ENCODE results near the gene CFAP221.
"Not testable (repeated sequence)": the region's sequence is repeated elsewhere in the genome, so short reads cannot be mapped to it uniquely, and the experiment has no call there.

The CFAP221 gene

DNA sequence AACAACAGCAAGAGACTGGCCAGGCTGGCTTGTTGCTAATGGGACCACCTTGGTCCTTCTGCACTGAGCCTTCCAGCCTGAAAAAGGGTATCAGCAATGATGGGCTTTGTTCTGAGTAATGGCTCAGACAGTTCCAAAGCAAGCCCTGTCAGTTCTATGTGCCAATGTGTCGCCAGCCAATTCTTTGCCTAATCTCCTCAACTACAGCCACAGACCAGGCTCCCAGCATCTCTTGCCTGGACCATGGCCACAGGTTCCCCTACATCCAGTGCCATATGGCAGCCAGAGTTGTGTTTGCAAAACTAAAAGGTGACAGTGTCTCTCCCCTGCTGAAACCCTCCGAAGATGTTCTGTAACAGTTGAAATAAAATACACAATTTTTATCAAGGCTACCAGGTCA lies 73.2 kb downstream of the CFAP221 start:
- Mint-ChIP-seq H3K36me3 (ENCODE audit: low read depth) (no peaks in the 10 kb centered on the region), H3K4me1 (ENCODE audit: low read depth) (no peaks in the 10 kb centered on the region), H3K27ac (no peak overlapping the region), H3K4me3 (no peak overlapping the region), H3K27me3 (peaks cover 1% of the 10 kb centered on the region), H3K9me3 (peaks cover 26% of the 10 kb centered on the region)
- intact Hi-C loops (cut with micrococcal nuclease): no loop called here

DNA sequence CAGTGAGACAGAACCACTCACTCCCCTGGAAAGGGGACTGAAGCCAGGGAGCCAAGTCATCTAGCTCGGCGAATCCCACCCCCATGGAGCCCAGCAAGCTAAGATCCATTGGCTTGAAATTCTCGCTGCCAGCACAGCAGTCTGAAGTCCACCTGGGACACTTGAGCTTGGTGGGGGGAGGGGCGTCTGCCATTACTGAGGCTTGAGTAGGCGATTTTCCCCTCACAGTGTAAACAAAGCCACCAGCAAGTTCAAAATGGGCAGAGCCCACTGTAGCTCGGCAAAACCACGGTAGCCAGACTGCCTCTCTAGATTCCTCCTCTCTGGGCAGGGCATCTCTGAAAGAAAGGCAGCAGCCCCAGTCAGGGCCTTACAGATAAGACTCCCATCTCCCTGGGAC lies 74.5 kb downstream of the CFAP221 start:
- H3K27ac Mint-ChIP-seq; H3K36me3 Mint-ChIP-seq (ENCODE audit: low read depth); H3K4me1 Mint-ChIP-seq (ENCODE audit: low read depth); H3K27me3 Mint-ChIP-seq; intact Hi-C loops (cut with micrococcal nuclease); H3K4me3 Mint-ChIP-seq: not testable (repeated sequence)
- H3K9me3 Mint-ChIP-seq: peaks cover 17% of the 10 kb centered on the region

DNA sequence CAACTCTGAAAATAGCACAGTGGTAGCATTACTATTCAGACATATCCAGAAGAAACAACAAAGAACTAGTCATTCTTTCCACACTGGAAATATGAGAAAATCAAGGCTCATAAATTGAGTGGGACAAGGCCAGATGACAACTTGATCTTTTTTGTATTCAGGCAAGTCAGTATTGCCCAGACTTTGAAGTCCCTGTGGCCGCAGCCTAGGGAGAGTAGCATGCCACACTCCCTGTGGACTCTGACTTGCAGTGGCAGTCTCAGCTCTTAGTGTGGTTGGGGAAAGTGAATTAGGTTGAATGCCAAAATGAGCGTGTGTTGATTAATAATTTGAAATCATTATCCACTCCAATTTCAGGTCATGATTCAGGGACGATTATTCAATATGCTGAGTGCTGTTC lies 81.0 kb downstream of the CFAP221 start:
- intact Hi-C loops (cut with micrococcal nuclease): no loop called here
- Mint-ChIP-seq H3K4me3 (no peak overlapping the region), H3K27ac (no peak overlapping the region), H3K36me3 (ENCODE audit: low read depth) (no peaks in the 10 kb centered on the region), H3K27me3 (no peaks in the 10 kb centered on the region), H3K9me3 (no peaks in the 10 kb centered on the region), H3K4me1 (ENCODE audit: low read depth) (no peaks in the 10 kb centered on the region)

DNA sequence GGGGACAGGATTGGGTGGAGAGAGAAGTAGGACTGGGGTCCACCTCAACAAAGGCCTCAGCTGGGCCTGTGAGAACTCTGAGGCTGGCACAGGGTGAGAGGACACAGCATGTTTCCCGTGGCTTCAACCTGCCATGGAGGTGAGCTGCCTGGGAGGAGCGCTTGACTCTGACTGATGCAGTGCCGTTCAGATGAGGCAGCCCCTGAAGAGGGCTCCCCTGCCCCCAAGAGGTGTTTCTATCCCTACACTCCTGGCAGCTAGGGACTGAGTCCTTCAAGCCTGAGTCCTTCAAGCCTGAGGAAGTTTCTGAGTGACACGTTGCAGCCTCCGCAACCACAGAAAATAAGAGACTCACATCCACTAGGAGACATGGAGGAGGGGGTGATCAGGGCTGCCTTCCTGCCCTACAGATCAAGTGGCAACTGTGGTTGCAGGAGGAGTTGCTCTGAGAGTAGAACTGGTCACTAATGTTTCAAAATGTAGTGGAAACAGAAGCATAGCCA lies 85.1 kb downstream of the CFAP221 start:
- Mint-ChIP-seq H3K4me1 (ENCODE audit: low read depth) (no peaks in the 10 kb centered on the region), H3K27ac (no peak overlapping the region), H3K4me3 (no peak overlapping the region), H3K36me3 (ENCODE audit: low read depth) (no peaks in the 10 kb centered on the region), H3K9me3 (no peaks in the 10 kb centered on the region), H3K27me3 (peaks cover 2% of the 10 kb centered on the region)
- intact Hi-C loops (cut with micrococcal nuclease): no loop called here

DNA sequence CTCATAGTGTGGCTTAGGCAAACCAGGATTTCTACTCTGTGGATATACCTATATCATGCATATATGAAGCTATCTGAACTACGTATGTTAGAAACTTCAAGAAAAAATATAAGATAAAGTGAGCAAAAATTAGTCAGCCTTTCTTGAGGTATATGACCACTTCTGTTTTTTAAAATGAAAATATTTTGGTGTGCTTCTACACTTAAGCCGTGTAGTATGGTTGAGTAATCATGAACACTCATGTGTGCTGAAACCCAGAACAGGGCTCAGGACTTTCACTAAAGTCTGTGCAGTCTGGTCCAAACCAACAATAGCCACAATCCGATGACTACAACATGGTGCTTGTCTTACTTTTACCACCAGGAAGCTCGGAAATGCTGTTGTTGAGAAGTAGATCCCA lies 85.9 kb downstream of the CFAP221 start:
- Mint-ChIP-seq H3K36me3 (ENCODE audit: low read depth) (no peaks in the 10 kb centered on the region), H3K4me1 (ENCODE audit: low read depth) (no peaks in the 10 kb centered on the region), H3K9me3 (no peaks in the 10 kb centered on the region), H3K27ac (no peak overlapping the region), H3K4me3 (no peak overlapping the region), H3K27me3 (peaks cover 2% of the 10 kb centered on the region)
- intact Hi-C loops (cut with micrococcal nuclease): no loop called here

DNA sequence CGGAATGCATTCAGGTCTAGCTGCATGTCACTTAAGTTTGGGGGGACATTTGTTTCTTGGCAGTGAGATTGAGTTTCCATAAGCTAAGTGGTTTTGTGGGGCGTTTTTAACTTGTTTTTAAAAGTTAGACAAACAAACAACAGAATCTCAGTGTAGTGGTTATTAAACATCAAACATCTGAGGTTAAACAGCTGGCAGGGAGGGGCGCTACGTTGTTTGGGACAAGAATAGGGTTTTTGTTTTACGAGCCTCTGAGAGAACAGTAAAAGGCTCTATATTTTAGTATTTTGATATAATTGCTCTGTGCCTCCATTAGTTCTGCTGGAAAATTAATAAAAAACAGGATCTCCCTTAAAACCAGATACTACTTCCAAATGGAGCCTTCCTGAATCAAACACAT lies 93.1 kb downstream of the CFAP221 start:
- no peak overlapping the region for H3K27ac Mint-ChIP-seq

DNA sequence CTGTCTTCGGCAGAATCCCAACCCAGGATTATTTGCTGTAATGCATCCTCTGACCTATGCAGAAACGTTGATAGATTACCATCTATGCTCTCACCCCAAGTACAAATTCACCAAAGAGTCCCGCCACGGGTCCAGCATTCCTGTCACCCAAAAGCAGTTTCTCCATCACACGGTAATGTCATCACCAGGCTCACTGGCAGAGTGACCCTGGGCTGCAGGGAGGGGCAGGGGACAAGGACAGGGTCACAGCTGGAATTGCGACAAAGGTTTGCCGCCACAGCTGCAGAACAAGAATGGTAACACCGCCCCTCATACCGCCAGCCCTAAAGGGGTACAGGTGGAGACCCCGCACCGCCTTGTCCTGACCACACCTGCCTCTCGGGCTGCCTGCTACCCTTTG lies 94.0 kb downstream of the CFAP221 start:
- H3K36me3 Mint-ChIP-seq (ENCODE audit: low read depth): no peaks in the 10 kb centered on the region
- no peaks in the 10 kb centered on the region for H3K9me3 Mint-ChIP-seq
- intact Hi-C loops (cut with micrococcal nuclease): no loop called here
- no peaks in the 10 kb centered on the region for H3K4me1 Mint-ChIP-seq (ENCODE audit: low read depth)
- peaks cover 4% of the 10 kb centered on the region for H3K27me3 Mint-ChIP-seq
- no peak overlapping the region for H3K27ac Mint-ChIP-seq
- H3K4me3 Mint-ChIP-seq: no peak overlapping the region

More for the DNA sequence above, 93.1 kb downstream of the CFAP221 start:
- H3K9me3 Mint-ChIP-seq: no peaks in the 10 kb centered on the region
- no peak overlapping the region for H3K4me3 Mint-ChIP-seq
- no peaks in the 10 kb centered on the region for H3K36me3 Mint-ChIP-seq (ENCODE audit: low read depth)
- H3K4me1 Mint-ChIP-seq (ENCODE audit: low read depth): no peaks in the 10 kb centered on the region
- peaks cover 4% of the 10 kb centered on the region for H3K27me3 Mint-ChIP-seq
- intact Hi-C loops (cut with micrococcal nuclease): no loop called here

DNA sequence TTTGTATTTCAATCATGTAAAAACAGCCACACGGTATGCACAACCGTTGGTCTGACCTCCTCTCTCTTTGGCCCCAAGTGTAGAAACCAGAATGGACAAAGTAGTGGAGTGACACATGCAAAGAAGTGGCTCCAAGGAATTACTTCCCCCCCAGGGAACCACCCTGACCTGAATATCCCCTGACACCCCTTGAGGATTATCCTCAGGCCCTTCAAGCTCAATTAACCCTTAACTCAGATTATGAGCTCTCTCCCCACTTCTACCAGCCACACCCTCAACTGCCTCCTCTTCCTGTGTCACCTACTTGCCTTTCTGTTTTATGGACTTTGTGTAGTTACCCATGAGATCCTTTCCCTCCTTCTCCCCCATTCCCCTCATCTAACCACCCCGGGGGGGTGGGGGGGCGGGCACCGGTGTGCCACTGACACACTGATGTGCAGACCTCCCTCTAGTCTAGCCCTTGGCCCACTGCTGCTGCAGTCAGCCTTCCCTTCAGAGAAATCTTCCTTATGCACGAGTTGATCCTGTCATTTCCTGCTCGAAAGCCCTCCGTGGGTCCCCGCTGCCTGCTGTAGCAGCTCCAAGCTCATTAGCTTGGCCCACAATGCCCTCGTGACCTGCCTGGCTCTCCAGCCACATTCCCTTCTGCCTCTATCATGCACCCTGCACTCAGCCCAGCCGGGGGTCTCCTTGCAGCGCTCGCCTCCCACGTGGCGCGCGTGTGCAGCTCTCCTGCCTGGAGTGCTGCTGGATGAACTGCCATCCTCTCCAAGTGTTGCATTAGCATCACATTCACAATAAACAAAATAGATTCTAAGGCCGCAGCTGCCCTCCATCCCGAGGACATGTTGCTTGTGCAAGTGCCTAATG lies 94.7 kb downstream of the CFAP221 start:
- Mint-ChIP-seq H3K9me3 (no peaks in the 10 kb centered on the region), H3K27ac (no peak overlapping the region), H3K27me3 (peaks cover 4% of the 10 kb centered on the region), H3K4me3 (no peak overlapping the region), H3K36me3 (ENCODE audit: low read depth) (no peaks in the 10 kb centered on the region), H3K4me1 (ENCODE audit: low read depth) (no peaks in the 10 kb centered on the region)
- intact Hi-C loops (cut with micrococcal nuclease): no loop called here

DNA sequence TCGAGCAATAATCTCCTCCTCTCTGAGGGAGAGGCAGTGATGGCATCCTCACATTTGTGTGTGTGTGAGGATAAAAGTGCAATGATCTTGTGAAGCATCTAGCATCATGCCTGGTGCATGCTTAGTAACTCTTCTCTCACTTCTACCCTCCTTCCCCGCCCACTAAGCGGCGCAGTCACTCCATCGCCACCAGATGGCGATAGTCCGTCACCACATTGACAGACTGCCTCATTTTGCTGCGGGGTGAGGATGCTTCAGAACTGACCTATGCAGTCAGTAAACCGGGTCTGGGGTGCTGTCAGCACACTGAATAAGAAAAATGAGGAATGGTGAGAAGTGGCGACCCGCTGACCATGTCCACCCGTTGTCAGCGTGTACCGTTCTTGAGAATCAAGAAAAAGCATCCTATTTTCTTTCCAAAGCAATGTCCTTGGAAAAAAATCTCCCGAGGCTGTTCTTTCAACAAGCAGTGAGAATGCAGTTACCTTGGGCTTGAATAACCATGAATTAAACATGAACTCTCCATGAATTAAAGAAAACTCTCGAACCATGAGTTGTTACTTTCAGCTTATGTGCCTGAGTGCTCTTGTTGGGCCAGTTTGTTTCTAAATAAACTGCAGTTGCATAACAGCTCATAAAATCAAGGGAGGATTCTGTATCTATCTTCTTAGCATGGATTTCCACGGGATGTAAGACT lies 97.5 kb downstream of the CFAP221 start:
- intact Hi-C loops (cut with micrococcal nuclease): loop anchor here (10.0 kb wide), 1 partner anchor 1033 kb away; no protein-coding TSS in a partner anchor
- Mint-ChIP-seq H3K27me3 (peaks cover 3% of the 10 kb centered on the region), H3K4me3 (no peak overlapping the region), H3K36me3 (ENCODE audit: low read depth) (no peaks in the 10 kb centered on the region), H3K4me1 (ENCODE audit: low read depth) (no peaks in the 10 kb centered on the region), H3K27ac (no peak overlapping the region), H3K9me3 (no peaks in the 10 kb centered on the region)

DNA sequence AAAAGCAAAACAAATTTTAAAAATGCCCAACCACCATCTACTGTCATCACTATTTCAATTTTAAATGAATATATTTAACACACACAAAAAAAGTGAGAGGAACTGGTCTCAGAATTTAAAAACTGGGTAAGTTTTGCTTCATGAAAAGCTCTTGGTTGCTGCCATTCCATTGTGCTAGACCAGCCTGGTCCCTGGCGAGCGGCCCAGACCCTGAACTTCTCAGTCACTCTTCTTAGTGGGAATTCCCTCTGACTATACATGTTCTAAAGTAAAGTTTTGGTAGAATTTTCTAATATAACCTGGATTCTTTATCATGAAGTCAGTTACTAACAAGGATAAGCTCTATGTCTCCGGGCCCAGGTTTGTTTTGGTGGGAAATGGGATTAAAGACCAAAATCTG lies 99.9 kb downstream of the CFAP221 start:
- intact Hi-C loops (cut with micrococcal nuclease): loop anchor here (10.0 kb wide), 1 partner anchor 1031 kb away; no protein-coding TSS in a partner anchor
- Mint-ChIP-seq H3K9me3 (peaks cover 9% of the 10 kb centered on the region), H3K4me1 (ENCODE audit: low read depth) (peaks cover 10% of the 10 kb centered on the region), H3K36me3 (ENCODE audit: low read depth) (no peaks in the 10 kb centered on the region), H3K4me3 (no peak overlapping the region), H3K27me3 (peaks cover 1% of the 10 kb centered on the region), H3K27ac (no peak overlapping the region)

DNA sequence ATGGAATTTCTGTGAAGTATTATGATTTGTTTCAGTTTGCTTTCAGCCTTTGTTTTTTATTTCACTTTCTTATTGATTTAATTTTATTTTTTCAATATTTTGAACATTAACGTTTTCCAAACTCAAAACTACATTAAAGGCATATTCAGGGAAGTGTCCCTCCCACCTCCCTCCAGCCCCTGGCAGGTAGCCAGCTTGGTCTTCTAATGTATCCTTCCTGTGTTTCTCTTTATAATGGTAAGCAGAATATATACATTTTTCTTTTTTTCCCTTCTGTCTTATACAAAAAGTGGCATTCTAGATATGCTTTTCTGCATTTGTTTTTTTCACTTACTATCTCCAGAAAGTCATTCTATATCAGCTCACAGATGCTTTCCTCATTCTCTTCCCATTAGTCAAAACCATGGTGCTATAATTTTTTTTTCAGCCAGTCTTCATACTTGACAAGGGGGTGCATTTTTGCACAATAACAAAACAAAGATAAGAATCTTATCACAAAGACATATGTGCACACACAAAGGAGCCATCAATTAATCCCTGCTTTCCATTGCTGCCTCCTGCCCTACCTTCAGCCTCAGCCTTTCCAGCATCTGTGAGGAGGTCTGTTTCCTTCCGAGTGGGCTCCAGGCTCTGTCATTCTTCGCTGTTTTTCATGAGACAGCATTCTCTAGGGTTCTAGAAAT lies 101.1 kb downstream of the CFAP221 start:
- H3K27me3 Mint-ChIP-seq: peaks cover 1% of the 10 kb centered on the region
- H3K36me3 Mint-ChIP-seq (ENCODE audit: low read depth): no peaks in the 10 kb centered on the region
- no peak overlapping the region for H3K4me3 Mint-ChIP-seq
- intact Hi-C loops (cut with micrococcal nuclease): loop anchor here (5.0 to 10.0 kb wide), 2 partner anchors 532 to 1029 kb away; no protein-coding TSS in a partner anchor
- no peak overlapping the region for H3K27ac Mint-ChIP-seq
- H3K4me1 Mint-ChIP-seq (ENCODE audit: low read depth): peaks cover 10% of the 10 kb centered on the region
- H3K9me3 Mint-ChIP-seq: peaks cover 9% of the 10 kb centered on the region

DNA sequence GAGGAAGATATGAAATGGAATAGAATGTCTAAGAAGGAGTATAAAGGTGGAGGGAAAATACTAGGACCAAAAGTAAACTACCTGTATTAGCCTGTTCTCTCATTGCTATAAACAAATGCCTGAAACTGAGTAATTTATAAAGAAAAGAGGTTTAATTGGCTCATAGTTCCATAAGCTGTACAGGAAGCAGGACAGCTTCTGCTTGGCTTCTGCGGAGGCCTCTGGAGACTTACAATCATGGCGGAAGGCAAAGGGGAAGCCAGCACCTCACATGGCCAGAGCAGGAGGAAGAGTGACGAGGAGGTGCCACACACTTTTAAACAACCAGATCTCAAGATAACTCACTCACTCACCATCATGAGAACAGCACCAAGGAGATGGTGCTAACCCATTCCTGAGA lies 101.9 kb downstream of the CFAP221 start:
- Mint-ChIP-seq H3K27ac (no peak overlapping the region), H3K9me3 (peaks cover 9% of the 10 kb centered on the region), H3K4me1 (ENCODE audit: low read depth) (peaks cover 15% of the 10 kb centered on the region), H3K27me3 (peaks cover 1% of the 10 kb centered on the region), H3K36me3 (ENCODE audit: low read depth) (no peaks in the 10 kb centered on the region), H3K4me3 (no peak overlapping the region)
- intact Hi-C loops (cut with micrococcal nuclease): loop anchor here (5.0 to 10.0 kb wide), 2 partner anchors 531 to 1029 kb away; no protein-coding TSS in a partner anchor

DNA sequence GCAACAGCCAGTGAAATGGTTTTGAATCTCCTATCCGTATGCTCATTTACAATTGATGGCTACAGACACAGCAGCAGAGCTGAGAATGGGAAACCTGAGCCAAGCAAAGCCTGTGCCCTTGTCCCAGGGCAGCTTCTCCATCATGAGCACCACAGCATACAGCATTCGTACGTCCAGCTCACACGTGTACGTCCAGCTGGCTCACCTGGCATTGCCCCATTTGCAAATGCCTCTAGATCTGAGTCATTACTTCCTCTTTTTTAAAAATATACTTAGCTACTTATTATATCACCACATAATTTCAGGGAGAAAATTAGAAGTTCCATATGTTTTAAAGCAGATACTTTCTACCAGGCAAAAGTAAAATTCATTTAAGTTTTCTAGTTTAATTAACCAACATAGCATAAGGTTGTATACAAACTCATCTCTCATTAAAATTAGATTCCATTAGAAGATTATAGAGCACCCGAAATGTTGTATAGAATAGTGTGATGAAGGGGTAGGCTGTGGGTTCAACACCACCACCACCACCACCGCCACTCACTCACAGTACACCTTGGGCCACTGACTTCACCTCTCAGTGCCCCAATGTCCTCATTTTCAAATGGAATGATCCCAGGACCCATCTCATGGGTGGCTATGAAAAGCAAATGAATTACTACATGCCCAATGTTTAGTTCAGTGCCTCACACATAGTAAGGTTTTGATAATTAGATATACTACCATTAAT lies 103.4 kb downstream of the CFAP221 start:
- intact Hi-C loops (cut with micrococcal nuclease): loop anchor here (5.0 to 10.0 kb wide), 2 partner anchors 530 to 1027 kb away; no protein-coding TSS in a partner anchor
- Mint-ChIP-seq H3K36me3 (ENCODE audit: low read depth) (no peaks in the 10 kb centered on the region), H3K4me3 (no peak overlapping the region), H3K4me1 (ENCODE audit: low read depth) (peaks cover 16% of the 10 kb centered on the region), H3K27ac (no peak overlapping the region), H3K9me3 (peaks cover 9% of the 10 kb centered on the region), H3K27me3 (peaks cover 1% of the 10 kb centered on the region)
